Fibroblast of pulmonary artery (primary cell): Measurements from ENCODE around the gene CDC42EP5.
"Not testable (repeated sequence)": the region's sequence is repeated elsewhere in the genome, so short reads cannot be mapped to it uniquely, and the experiment has no call there.

Source experiments
- DNase-seq: peaks from one replicate; pipeline ENCODE4 v3.0.0-alpha.2; 2010; ENCODE audit warnings: low read depth
- H3K4me3 ChIP-seq: replicated peaks from 2 replicates; pipeline ENCODE4 v1.5.1; 2011; ENCODE audit warnings: low read depth, mild to moderate bottlenecking, control low read depth, low read length, moderate library complexity
- CTCF ChIP-seq: IDR thresholded peaks from 2 replicates; pipeline ENCODE4 v1.5.1; 2011; ENCODE audit warnings: mild to moderate bottlenecking, control low read depth, low read length, inconsistent platforms; ENCODE audit errors: missing control alignments

CDC42EP5 gene

GRCh38 chr19:54507824-54508223, 34.7 kb upstream of the CDC42EP5 start:
- no peak for TF ChIP-seq CTCF
- no peak for DNase-seq

GRCh38 chr19:54507038-54507717, 34.1 kb upstream of the CDC42EP5 start:
- DNase-seq, H3K4me3 ChIP-seq: not testable (repeated sequence)

More at GRCh38 chr19:54507824-54508223, 34.7 kb upstream of the CDC42EP5 start:
- no peak overlapping the region for H3K4me3 ChIP-seq

- no peak overlapping the region for H3K4me3 ChIP-seq
- DNase-seq = no peak
- no peak for TF ChIP-seq CTCF
Measured at GRCh38 chr19:54506079-54506478, 33.0 kb upstream of the CDC42EP5 start.

- H3K4me3 ChIP-seq, DNase-seq: not testable (repeated sequence)
Measured at GRCh38 chr19:54505542-54505941, 32.4 kb upstream of the CDC42EP5 start.

- no peak for DNase-seq
- H3K4me3 ChIP-seq = no peak within 1 kb of the TSS
- TF ChIP-seq CTCF = no peak
Measured at GRCh38 chr19:54502518-54503048, 29.5 kb upstream of the CDC42EP5 start, which contains the start of gene LAIR2. Gene LAIR2 (plus strand): TSS chr19:54502831. CDS start chr19:54502919, 88 bp downstream.

- H3K4me3 ChIP-seq, DNase-seq: not testable (repeated sequence)
Measured at GRCh38 chr19:54498451-54498772, 25.3 kb upstream of the CDC42EP5 start.

GRCh38 chr19:54497747-54498450, 24.8 kb upstream of the CDC42EP5 start:
- not testable (repeated sequence) for H3K4me3 ChIP-seq, DNase-seq

- H3K4me3 ChIP-seq, DNase-seq: not testable (repeated sequence)
Measured at GRCh38 chr19:54495284-54495683, 22.2 kb upstream of the CDC42EP5 start.

GRCh38 chr19:54493967-54494585, 21.0 kb upstream of the CDC42EP5 start:
- no peak for TF ChIP-seq CTCF
- DNase-seq = no peak
- no peak overlapping the region for H3K4me3 ChIP-seq

GRCh38 chr19:54493056-54493455, 20.0 kb upstream of the CDC42EP5 start:
- not testable (repeated sequence) for DNase-seq

More at GRCh38 chr19:54493056-54493455, 20.0 kb upstream of the CDC42EP5 start:
- not testable (repeated sequence) for H3K4me3 ChIP-seq
